Keratinocyte (primary cell): ENCODE data around the gene CCDC137. TPM values are rescaled to one million over a fixed set of nuclear protein-coding genes. Genes with fewer than 3 reads are reported as not detected.

Experiments
- DNase-seq: peaks from one replicate; pipeline ENCODE4 v3.0.0-alpha.2; 2011; ENCODE audit warnings: low read depth, missing footprints, low spot score
- FAIRE-seq: peaks from 2 replicates; lab custom pipeline; 2011; peaks lifted over from hg19 to GRCh38; lab: Jason Lieb, UNC
- H2AFZ ChIP-seq: 2 replicates; pipeline ENCODE4 v1.6.0; 2012; ENCODE audit warnings: low read length, control low read depth, inconsistent platforms; ENCODE audit not compliant: control insufficient read depth
- H3K27ac ChIP-seq: 2 replicates; pipeline ENCODE4 v1.5.1; 2011; ENCODE audit warnings: low read length; ENCODE audit not compliant: control insufficient read depth, insufficient read depth
- H3K27me3 ChIP-seq: 3 replicates; pipeline ENCODE4 v1.6.0; 2011; ENCODE audit warnings: low read length; ENCODE audit not compliant: control insufficient read depth, insufficient read depth; ENCODE audit errors: extremely low read depth
- H3K36me3 ChIP-seq, 2 experiments: 2 replicates in 1 of 2; 3 replicates in 1 of 2; pipeline ENCODE4 v1.5.1; 2011; ENCODE audit warnings: low read length in 2 of 2, mild to moderate bottlenecking in 1 of 2; ENCODE audit not compliant: control insufficient read depth in 2 of 2, insufficient read depth in 2 of 2; ENCODE audit errors: extremely low read depth in 1 of 2
- H3K4me1 ChIP-seq: 3 replicates; pipeline ENCODE4 v1.5.1; 2011; ENCODE audit warnings: low read length; ENCODE audit not compliant: control insufficient read depth, insufficient read depth; ENCODE audit errors: extremely low read depth
- H3K4me2 ChIP-seq: 3 replicates; pipeline ENCODE4 v1.6.0; 2011; ENCODE audit warnings: low read depth, low read length; ENCODE audit not compliant: control insufficient read depth, insufficient read depth; ENCODE audit errors: extremely low read depth
- H3K4me3 ChIP-seq, 3 experiments: fragments of 200-600 bp in 1 of 3; sonication (generic) in 1 of 3; 2 replicates in 2 of 3; 3 replicates in 1 of 3; pipeline ENCODE4 v1.5.1; 2011 to 2016; ENCODE audit warnings: low read length in 3 of 3, mild to moderate bottlenecking in 3 of 3, control low read depth in 2 of 3, inconsistent platforms in 1 of 3, low read depth in 1 of 3, mixed read lengths in 1 of 3, mixed run types in 1 of 3, moderate library complexity in 1 of 3; ENCODE audit not compliant: control insufficient read depth in 2 of 3, insufficient read depth in 2 of 3; ENCODE audit errors: extremely low read depth in 1 of 3
- H3K79me2 ChIP-seq: 2 replicates; pipeline ENCODE4 v1.6.0; 2012; ENCODE audit warnings: low read length; ENCODE audit not compliant: control insufficient read depth, insufficient read depth
- H3K9ac ChIP-seq: 3 replicates; pipeline ENCODE4 v1.6.0; 2011; ENCODE audit warnings: low read length; ENCODE audit not compliant: control insufficient read depth, insufficient read depth; ENCODE audit errors: extremely low read depth
- H3K9me1 ChIP-seq: 3 replicates; pipeline ENCODE4 v1.6.0; 2011; ENCODE audit warnings: low read length; ENCODE audit not compliant: control insufficient read depth, insufficient read depth; ENCODE audit errors: extremely low read depth
- H3K9me3 ChIP-seq: 2 replicates; pipeline ENCODE4 v1.5.1; 2012; ENCODE audit warnings: low read depth, low read length; ENCODE audit not compliant: control insufficient read depth
- H4K20me1 ChIP-seq: 3 replicates; pipeline ENCODE4 v1.6.0; 2011; ENCODE audit warnings: low read length; ENCODE audit not compliant: control insufficient read depth, insufficient read depth; ENCODE audit errors: extremely low read depth
- CTCF ChIP-seq, 3 experiments: IDR thresholded peaks in 1 of 3; conservative IDR thresholded peaks in 1 of 3; optimal IDR thresholded peaks in 1 of 3; 2 replicates in 2 of 3; 3 replicates in 1 of 3; pipeline versions ENCODE3 to v1.5.1; 2011; ENCODE audit warnings: low read length in 3 of 3, mild to moderate bottlenecking in 3 of 3, moderate library complexity in 2 of 3, control low read depth in 1 of 3, inconsistent platforms in 1 of 3; ENCODE audit not compliant: insufficient read depth in 2 of 3; ENCODE audit errors: extremely low read depth in 1 of 3
- EZH2 ChIP-seq: IDR thresholded peaks from one replicate; pipeline ENCODE4 v1.6.1; 2012; ENCODE audit warnings: inconsistent platforms, mild to moderate bottlenecking, low read length, moderate library complexity
- dilution Hi-C: fragments of 300-500 bp; cut with MboI; formaldehyde crosslinking; loops from one replicate; pipeline ENCODE4 v1.7.0; 2020; ENCODE audit warnings: low sequenced_read_pairs; ENCODE audit not compliant: extremely low pct_ligation_motif_present
- polyA plus RNA-seq, 5 experiments: library from polyadenylated mRNA; depleted of rRNA in 3 of 5; stranded (reverse) in 3 of 5; stranded (forward) in 1 of 5; unstranded in 1 of 5; fragments of >200 nt; gene quantifications; 1 replicate in 1 of 5; 2 replicates in 3 of 5; 3 replicates in 1 of 5; pipeline versions ENCODE4 v1.2.1 to v1.2.3, GENCODE V29; 2011 to 2012; ENCODE audit warnings: missing spikeins in 2 of 5, low read depth in 1 of 5, low replicate concordance in 1 of 5

The CCDC137 gene
- polyA plus RNA-seq, 1 donor (not counting 4 experiments of a cell fraction or from before 2014, with no cell fraction given), result 15.4 TPM

GRCh38 chr17:81712468-81713003 is 46.0 kb downstream of the CCDC137 start:
- Histone ChIP-seq H3K4me1 (peaks cover 23% of the 10 kb centered on the region), H3K36me3 (peaks cover 8 to 15% of the 10 kb centered on the region in 2 experiments), H3K79me2 (peaks cover 21% of the 10 kb centered on the region), H3K4me2 (peak overlapping the region; percentile 98), H3K9me3 (no peaks in the 10 kb centered on the region), H3K9ac (peak overlapping the region; percentile 63), H3K9me1 (no peaks in the 10 kb centered on the region), H2AFZ (no peak overlapping the region), H3K27me3 (no peaks in the 10 kb centered on the region), H3K27ac (peak overlapping the region; percentile 40), H3K4me3 (peak overlapping the region; percentile 57 to 72 (median 72)), H4K20me1 (no peaks in the 10 kb centered on the region)
- FAIRE-seq (no peak), DNase-seq (no peak)
- TF ChIP-seq CTCF (optimal IDR thresholded peaks at IDR 0.05 in 1 of 3, IDR thresholded peaks at IDR 0.05 in 1 of 3, conservative IDR thresholded peaks at IDR 0.05 in 1 of 3; ENCODE audit: extremely low read depth in 1 of 3, insufficient read depth in 2 of 3, low read length in 3 of 3) (peak; percentile 15 to 53 (median 45)), EZH2 (no peak)
- dilution Hi-C loops, result no loop called here

DNA sequence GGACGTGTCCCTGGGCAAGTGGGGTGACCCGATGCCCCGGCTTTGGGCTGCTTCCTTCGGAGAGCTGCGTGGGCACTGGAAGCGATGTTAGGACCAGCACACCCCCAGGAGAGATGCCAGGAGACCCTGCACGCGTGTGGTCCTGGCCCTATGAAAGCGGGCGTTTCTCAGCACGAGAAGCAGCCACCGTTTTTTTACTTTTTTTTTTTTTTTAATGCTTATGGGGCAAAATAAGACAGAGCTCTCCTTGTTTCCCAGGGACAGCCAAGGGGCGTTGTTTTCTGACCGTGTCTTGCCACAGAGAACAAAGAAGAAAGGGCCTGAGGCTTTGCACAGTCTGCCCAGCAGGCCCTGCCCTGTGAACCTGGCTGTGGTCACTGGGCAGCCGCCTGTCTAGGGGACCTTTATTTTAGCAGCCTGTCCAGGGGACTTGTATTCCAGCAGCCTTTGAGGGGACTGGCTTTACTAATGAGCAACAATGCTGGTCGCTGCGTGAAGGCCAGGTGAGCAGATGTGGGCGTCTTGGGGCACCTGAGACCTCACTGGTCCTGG is 46.5 kb downstream of the CCDC137 start:
- H3K9ac ChIP-seq, result peak overlapping the region; percentile 63
- H3K4me1 ChIP-seq, result peaks cover 23% of the 10 kb centered on the region
- H3K9me3 ChIP-seq, result no peaks in the 10 kb centered on the region
- dilution Hi-C loops, result no loop called here
- H3K9me1 ChIP-seq, result no peaks in the 10 kb centered on the region
- H3K36me3 ChIP-seq, result peaks cover 9 to 10% of the 10 kb centered on the region in 2 experiments
- FAIRE-seq (no peak), DNase-seq (no peak)
- no peaks in the 10 kb centered on the region for H4K20me1 ChIP-seq
- H3K79me2 ChIP-seq, result peaks cover 21% of the 10 kb centered on the region
- no peak overlapping the region for H2AFZ ChIP-seq
- TF ChIP-seq EZH2 (no peak), CTCF (optimal IDR thresholded peaks at IDR 0.05 in 1 of 3, IDR thresholded peaks at IDR 0.05 in 1 of 3, conservative IDR thresholded peaks at IDR 0.05 in 1 of 3; ENCODE audit: extremely low read depth in 1 of 3, insufficient read depth in 2 of 3, low read length in 3 of 3) (no peak)
- peak overlapping the region; percentile 40 for H3K27ac ChIP-seq
- H3K4me2 ChIP-seq, result peak overlapping the region; percentile 98
- H3K27me3 ChIP-seq, result no peaks in the 10 kb centered on the region
- H3K4me3 ChIP-seq, result peak overlapping the region; percentile 57 to 72 (median 72)
